Activated CD4-positive, alpha-beta memory T cell treated with anti-CD3 and anti-CD28 coated beads, Interleukin-2, amount 10 ng/mL, durations not matched to agents 7 days and 5 days (primary cell): ENCODE results near the gene CPEB2. TPM values are rescaled to one million over a fixed set of nuclear protein-coding genes. Genes with fewer than 3 reads are reported as not detected.
"Not testable (repeated sequence)": the region's sequence is repeated elsewhere in the genome, so short reads cannot be mapped to it uniquely, and the experiment has no call there.

Experiments
- CTCF ChIA-PET: fragments of 350-600 bp; sonication (Branson Sonifier 250); formaldehyde crosslinking; loops from one replicate; lab custom pipeline; 2021; ENCODE audit warnings: antibody characterized with exemption, inconsistent platforms; lab: Charles Lee
- POLR2A ChIA-PET: fragments of 350-600 bp; sonication (Branson Sonifier 250); formaldehyde crosslinking; loops from one replicate; lab custom pipeline; 2021; ENCODE audit warnings: antibody characterized with exemption; lab: Charles Lee
- DNase-seq: peaks from one replicate; pipeline ENCODE4 v3.0.0-alpha.2; 2020
- H3K27ac Mint-ChIP-seq: one replicate; pipeline ENCODE4 v1.8.0; 2021; ENCODE audit warnings: mild to moderate bottlenecking, mixed read lengths
- H3K27me3 Mint-ChIP-seq: one replicate; pipeline ENCODE4 v1.8.0; 2021; ENCODE audit warnings: mixed read lengths
- H3K36me3 Mint-ChIP-seq: one replicate; pipeline ENCODE4 v1.8.0; 2021; ENCODE audit warnings: low read depth, mixed read lengths
- H3K4me1 Mint-ChIP-seq: one replicate; pipeline ENCODE4 v1.8.0; 2021; ENCODE audit warnings: mixed read lengths
- H3K4me3 Mint-ChIP-seq: one replicate; pipeline ENCODE4 v1.8.0; 2021; ENCODE audit warnings: mild to moderate bottlenecking, mixed read lengths
- H3K9me3 Mint-ChIP-seq: one replicate; pipeline ENCODE4 v1.8.0; 2021; ENCODE audit warnings: mixed read lengths
- total RNA-seq, 2 experiments: library from RNA; stranded (reverse); gene quantifications; one replicate each; pipeline ENCODE4 v1.2.3, GENCODE V29; 2021

The CPEB2 gene
- total RNA-seq, 2 experiments from 2014 or later: 17.6 to 20.4 TPM

GRCh38 chr4:15078682-15079642 lies 76.7 kb downstream of the CPEB2 start:
- peaks cover 10% of the 10 kb centered on the region for H3K9me3 Mint-ChIP-seq
- H3K4me3 Mint-ChIP-seq: no peak overlapping the region
- POLR2A ChIA-PET: no interaction called here
- peaks cover 10% of the 10 kb centered on the region for H3K27me3 Mint-ChIP-seq
- DNase-seq: no peak
- CTCF ChIA-PET: no interaction called here
- H3K27ac Mint-ChIP-seq: no peak overlapping the region
- H3K4me1 Mint-ChIP-seq: no peaks in the 10 kb centered on the region
- H3K36me3 Mint-ChIP-seq: no peaks in the 10 kb centered on the region

DNA sequence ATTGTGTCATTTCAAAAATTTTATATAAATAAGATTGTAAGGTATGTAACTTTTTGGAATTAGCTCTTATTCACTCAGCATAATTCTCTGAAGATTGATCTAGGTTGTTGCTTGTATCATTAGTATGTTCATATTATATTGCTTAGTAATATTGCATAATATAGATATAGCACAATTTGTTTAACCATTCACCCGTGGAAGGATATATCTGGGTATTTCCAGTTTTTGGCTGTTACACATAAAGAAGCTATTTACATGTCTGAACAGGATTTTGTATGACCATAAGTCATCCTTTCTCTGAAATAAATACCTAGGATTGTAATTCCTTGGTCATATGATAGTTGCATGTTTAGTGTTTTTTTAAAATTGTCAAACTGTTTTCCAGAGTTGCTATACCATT lies 82.5 kb downstream of the CPEB2 start:
- peaks cover 9% of the 10 kb centered on the region for H3K27me3 Mint-ChIP-seq
- ChIA-PET CTCF (no interaction called here), POLR2A (no interaction called here)
- DNase-seq: no peak
- no peaks in the 10 kb centered on the region for H3K9me3 Mint-ChIP-seq
- H3K4me1 Mint-ChIP-seq: no peaks in the 10 kb centered on the region
- H3K36me3 Mint-ChIP-seq: no peaks in the 10 kb centered on the region
- H3K4me3 Mint-ChIP-seq: no peak overlapping the region
- no peak overlapping the region for H3K27ac Mint-ChIP-seq

- CTCF ChIA-PET, POLR2A ChIA-PET, H3K4me3 Mint-ChIP-seq, H3K4me1 Mint-ChIP-seq, H3K36me3 Mint-ChIP-seq, H3K9me3 Mint-ChIP-seq, H3K27ac Mint-ChIP-seq, DNase-seq: not testable (repeated sequence)
- peaks cover 11% of the 10 kb centered on the region for H3K27me3 Mint-ChIP-seq
Observed at GRCh38 chr4:15085762-15086161, 83.5 kb downstream of the CPEB2 start.

DNA sequence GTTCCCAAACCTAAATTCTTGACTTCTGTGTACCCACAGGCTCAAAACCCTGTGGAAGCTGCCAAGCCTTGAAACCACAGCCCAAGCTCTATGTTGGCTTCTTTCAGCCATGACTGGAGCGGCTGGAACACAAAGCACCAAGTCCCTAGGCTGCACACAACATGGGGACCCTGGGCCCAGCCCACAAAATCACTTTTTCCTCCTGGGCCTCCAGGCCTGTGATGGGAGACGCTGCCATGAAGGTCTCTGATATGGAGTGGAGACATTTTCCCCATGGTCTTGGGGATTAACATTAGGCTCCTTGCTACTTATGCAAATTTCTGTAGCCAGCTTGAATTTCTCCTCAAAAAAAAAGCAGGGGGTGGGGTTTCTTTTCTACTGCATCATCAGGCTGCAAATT lies 84.0 kb downstream of the CPEB2 start:
- H3K27ac Mint-ChIP-seq, CTCF ChIA-PET, H3K4me3 Mint-ChIP-seq, H3K36me3 Mint-ChIP-seq, DNase-seq, POLR2A ChIA-PET, H3K9me3 Mint-ChIP-seq, H3K4me1 Mint-ChIP-seq: not testable (repeated sequence)
- H3K27me3 Mint-ChIP-seq: peaks cover 12% of the 10 kb centered on the region

- Mint-ChIP-seq H3K27me3 (peaks cover 12% of the 10 kb centered on the region), H3K4me1 (no peaks in the 10 kb centered on the region), H3K9me3 (no peaks in the 10 kb centered on the region), H3K4me3 (no peak overlapping the region), H3K27ac (no peak overlapping the region), H3K36me3 (no peaks in the 10 kb centered on the region)
- DNase-seq: no peak
- ChIA-PET POLR2A (no interaction called here), CTCF (no interaction called here)
Observed at GRCh38 chr4:15088394-15089035, 86.2 kb downstream of the CPEB2 start.

DNA sequence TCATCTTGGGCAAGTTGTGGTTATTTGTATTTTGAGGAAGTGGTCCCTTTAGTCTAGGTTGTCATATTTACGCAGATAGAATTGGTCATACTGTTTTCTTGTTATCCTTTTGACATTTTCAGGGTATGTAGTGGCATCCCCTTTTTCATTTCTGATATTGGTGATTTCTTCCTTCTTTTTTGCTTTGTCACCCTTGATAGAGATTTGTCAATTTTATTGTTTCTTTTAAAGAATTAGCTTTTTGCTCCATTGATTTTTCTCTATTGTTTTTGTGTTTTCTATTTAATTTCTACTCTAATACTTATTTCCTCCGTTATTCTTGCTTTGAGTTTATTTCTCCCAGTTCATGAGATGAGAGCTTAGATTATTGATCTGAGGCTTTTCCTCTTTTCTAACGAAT lies 87.7 kb downstream of the CPEB2 start:
- Mint-ChIP-seq H3K4me3 (no peak overlapping the region), H3K27me3 (peaks cover 12% of the 10 kb centered on the region), H3K27ac (no peak overlapping the region), H3K4me1 (no peaks in the 10 kb centered on the region), H3K9me3 (no peaks in the 10 kb centered on the region), H3K36me3 (no peaks in the 10 kb centered on the region)
- CTCF ChIA-PET: no interaction called here
- POLR2A ChIA-PET: no interaction called here
- no peak for DNase-seq

GRCh38 chr4:15100380-15100779 lies 98.1 kb downstream of the CPEB2 start:
- H3K9me3 Mint-ChIP-seq: peaks cover 2% of the 10 kb centered on the region
- no peaks in the 10 kb centered on the region for H3K36me3 Mint-ChIP-seq
- no peak overlapping the region for H3K4me3 Mint-ChIP-seq
- ChIA-PET POLR2A (no interaction called here), CTCF (no interaction called here)
- no peaks in the 10 kb centered on the region for H3K27me3 Mint-ChIP-seq
- H3K4me1 Mint-ChIP-seq: no peaks in the 10 kb centered on the region
- H3K27ac Mint-ChIP-seq: no peak overlapping the region
- no peak for DNase-seq

DNA sequence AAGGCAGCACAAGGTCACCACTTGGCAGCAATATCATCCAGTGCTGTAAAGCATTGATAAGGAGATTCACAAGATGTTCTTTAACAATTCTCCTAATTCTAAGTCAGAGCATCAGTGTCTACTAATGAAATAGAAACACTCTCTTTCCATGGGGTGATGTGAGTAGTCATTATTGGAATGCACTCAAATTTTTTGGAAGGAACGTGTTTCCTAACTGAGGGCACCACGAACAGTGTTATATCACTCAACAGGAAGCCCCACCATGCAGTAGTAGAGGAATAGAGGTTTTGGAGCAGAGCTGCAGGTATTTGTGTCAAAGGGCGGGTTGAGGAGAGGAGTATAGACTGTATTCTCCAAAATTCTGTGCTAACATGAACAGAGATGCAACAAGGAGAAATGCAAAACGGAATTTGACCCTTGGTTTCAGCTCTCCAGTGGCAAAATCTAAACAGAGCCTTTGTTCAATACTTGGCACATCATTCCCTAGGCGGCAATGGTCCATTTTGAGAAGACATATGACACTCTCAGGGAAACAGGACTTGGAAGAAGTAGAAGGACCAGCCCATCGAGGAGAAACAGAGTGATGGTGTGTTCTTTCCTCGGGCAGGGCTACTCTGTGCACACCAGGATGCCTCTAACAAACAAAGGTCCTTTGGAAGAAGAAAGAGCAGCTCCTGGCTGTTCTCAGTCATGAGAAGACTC lies 98.9 kb downstream of the CPEB2 start:
- no peak for DNase-seq
- ChIA-PET CTCF (no interaction called here), POLR2A (no interaction called here)
- no peaks in the 10 kb centered on the region for H3K27me3 Mint-ChIP-seq
- H3K9me3 Mint-ChIP-seq: peaks cover 2% of the 10 kb centered on the region
- no peaks in the 10 kb centered on the region for H3K36me3 Mint-ChIP-seq
- no peak overlapping the region for H3K27ac Mint-ChIP-seq
- no peaks in the 10 kb centered on the region for H3K4me1 Mint-ChIP-seq
- no peak overlapping the region for H3K4me3 Mint-ChIP-seq

GRCh38 chr4:15104825-15105224 lies 102.5 kb downstream of the CPEB2 start:
- no peaks in the 10 kb centered on the region for H3K4me1 Mint-ChIP-seq
- no peaks in the 10 kb centered on the region for H3K36me3 Mint-ChIP-seq
- no peak overlapping the region for H3K27ac Mint-ChIP-seq
- DNase-seq: no peak
- POLR2A ChIA-PET: no interaction called here
- CTCF ChIA-PET: no interaction called here
- H3K9me3 Mint-ChIP-seq: no peaks in the 10 kb centered on the region
- no peak overlapping the region for H3K4me3 Mint-ChIP-seq
- H3K27me3 Mint-ChIP-seq: no peaks in the 10 kb centered on the region

- Mint-ChIP-seq H3K4me3 (no peak overlapping the region), H3K36me3 (no peaks in the 10 kb centered on the region), H3K4me1 (no peaks in the 10 kb centered on the region), H3K27ac (no peak overlapping the region), H3K9me3 (no peaks in the 10 kb centered on the region), H3K27me3 (no peaks in the 10 kb centered on the region)
- POLR2A ChIA-PET: no interaction called here
- DNase-seq: no peak
- CTCF ChIA-PET: no interaction called here
Observed at GRCh38 chr4:15106399-15106798, 104.1 kb downstream of the CPEB2 start.

DNA sequence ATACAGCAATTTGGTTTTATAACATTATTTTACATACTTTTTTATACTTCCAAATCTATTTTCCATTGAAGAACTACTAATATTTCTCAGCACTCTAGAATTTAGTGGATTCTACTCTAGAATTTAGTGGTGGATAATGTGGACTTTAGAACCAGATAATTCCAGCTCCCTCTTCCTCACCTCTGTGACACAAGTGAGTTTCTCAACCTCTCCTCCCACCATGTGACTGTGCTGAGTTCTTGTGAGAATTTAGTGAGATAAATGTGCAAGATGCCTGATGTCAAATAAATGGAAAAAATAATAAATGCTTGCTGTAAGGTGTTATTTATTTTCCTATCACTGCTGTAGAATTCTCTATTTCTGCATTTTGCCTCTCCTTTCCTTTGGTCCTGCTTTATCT lies 107.3 kb downstream of the CPEB2 start:
- CTCF ChIA-PET: no interaction called here
- H3K9me3 Mint-ChIP-seq: no peaks in the 10 kb centered on the region
- no peak overlapping the region for H3K27ac Mint-ChIP-seq
- POLR2A ChIA-PET: no interaction called here
- no peaks in the 10 kb centered on the region for H3K27me3 Mint-ChIP-seq
- no peaks in the 10 kb centered on the region for H3K4me1 Mint-ChIP-seq
- H3K36me3 Mint-ChIP-seq: no peaks in the 10 kb centered on the region
- H3K4me3 Mint-ChIP-seq: no peak overlapping the region
- DNase-seq: no peak

GRCh38 chr4:15110120-15110571 lies 107.9 kb downstream of the CPEB2 start:
- Mint-ChIP-seq H3K27me3 (no peaks in the 10 kb centered on the region), H3K4me1 (no peaks in the 10 kb centered on the region), H3K9me3 (no peaks in the 10 kb centered on the region), H3K36me3 (no peaks in the 10 kb centered on the region), H3K27ac (no peak overlapping the region), H3K4me3 (no peak overlapping the region)
- DNase-seq: no peak
- ChIA-PET POLR2A (no interaction called here), CTCF (no interaction called here)

- Mint-ChIP-seq H3K9me3 (peaks cover 4% of the 10 kb centered on the region), H3K4me3 (no peak overlapping the region), H3K27ac (no peak overlapping the region), H3K4me1 (peaks cover 3% of the 10 kb centered on the region), H3K27me3 (no peaks in the 10 kb centered on the region), H3K36me3 (no peaks in the 10 kb centered on the region)
- CTCF ChIA-PET: no interaction called here
- no peak for DNase-seq
- POLR2A ChIA-PET: no interaction called here
Observed at GRCh38 chr4:15116509-15117079, 114.3 kb downstream of the CPEB2 start.
